Glomerular visceral epithelial cell (primary cell): ENCODE measurements around the gene ABHD12.

ENCODE experiments used
- DNase-seq: peaks from one replicate; pipeline ENCODE4 v3.0.0-alpha.2; 2016; ENCODE audit errors: extremely low spot score

ABHD12 gene

GRCh38 chr20:25258828-25259227 is 131.8 kb downstream of the ABHD12 start:
- no peak for DNase-seq

DNA sequence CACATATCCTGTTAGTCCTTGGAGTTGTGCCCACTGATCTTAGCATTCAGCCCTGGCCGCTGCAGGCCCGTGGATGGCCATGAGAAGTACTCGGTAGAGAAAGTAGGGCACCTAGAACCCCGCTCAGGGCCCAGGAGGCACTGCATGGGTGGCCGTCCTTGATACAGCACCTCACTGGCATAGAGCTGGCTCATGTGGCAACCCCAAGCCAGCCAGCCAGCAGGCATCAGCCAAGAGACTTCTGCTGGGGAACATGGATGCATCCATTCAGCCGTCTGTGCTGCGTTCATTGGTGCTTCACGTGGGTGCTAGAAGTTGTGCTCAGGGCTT is 132.2 kb downstream of the ABHD12 start:
- no peak for DNase-seq

- DNase-seq = no peak
These were observed 132.7 kb downstream of the ABHD12 start for GRCh38 chr20:25257756-25258475.

GRCh38 chr20:25257130-25257529 is 133.5 kb downstream of the ABHD12 start:
- DNase-seq = no peak

DNA sequence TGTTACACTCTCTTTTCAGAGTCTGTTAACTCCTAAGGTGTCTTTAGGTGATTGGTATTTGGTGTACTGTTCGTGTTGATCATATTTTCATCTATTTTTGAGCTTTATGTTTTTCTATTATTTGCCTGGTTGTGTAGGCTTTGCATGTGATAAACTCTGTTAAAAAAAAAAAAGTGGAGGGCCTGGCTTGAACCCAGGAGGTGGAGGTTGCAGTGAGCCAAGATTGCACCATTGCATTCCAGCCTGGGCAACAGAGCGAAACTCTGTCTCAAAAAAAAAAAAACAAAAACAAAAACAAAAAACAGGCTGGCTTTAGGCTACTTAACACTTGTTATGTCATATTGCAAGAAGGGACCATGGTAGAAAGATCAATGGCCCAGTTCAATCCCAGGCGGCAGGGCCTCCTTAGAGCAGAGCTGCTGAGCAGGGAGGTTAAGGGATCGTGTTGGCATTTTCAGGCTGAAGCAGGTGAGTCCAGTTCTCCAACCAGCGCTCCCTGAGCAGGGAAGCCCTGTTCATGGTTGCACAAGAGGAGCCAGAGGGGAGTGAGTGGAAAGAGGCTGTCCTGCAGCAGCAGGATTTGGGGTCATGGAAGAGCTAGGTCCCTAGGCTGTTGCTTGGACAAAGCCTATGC is 134.3 kb downstream of the ABHD12 start:
- DNase-seq = no peak

DNA sequence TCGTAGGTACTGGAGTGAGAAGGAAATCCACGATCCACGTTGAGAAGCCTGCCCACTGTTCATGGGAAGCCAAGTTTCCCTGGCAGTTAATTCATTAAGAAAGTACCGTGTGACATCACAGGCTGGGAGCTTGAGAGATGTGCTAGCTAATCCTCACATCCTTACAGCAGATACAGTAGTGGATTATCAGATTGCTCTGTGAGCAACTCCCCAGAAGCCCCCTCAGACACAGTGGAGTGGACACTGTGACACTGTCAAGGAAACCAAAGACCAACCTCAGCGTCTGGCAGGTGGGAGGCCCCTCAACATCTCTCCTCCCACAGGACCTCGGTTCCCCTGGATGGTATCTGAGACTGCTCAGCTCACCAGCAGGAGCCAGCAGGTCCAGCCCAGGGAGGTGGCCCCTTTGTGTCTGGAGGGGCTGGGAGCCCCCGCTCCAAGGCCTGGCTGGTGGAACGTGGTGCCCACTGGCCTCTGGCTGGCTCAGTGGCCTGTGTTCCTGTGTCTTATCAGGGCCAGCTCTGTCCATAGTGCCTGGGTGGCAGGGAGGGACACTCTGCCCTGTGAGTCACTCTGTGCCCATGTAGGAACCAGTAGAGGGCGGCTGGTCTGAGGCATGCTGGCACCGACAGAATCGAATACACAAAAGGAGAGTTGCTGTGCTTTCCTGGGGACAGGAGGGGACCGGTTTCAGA is 135.5 kb downstream of the ABHD12 start:
- DNase-seq = peak; percentile 28

- DNase-seq = no peak
These were observed 136.1 kb downstream of the ABHD12 start for GRCh38 chr20:25254571-25254970.

GRCh38 chr20:25253606-25254275 is 136.9 kb downstream of the ABHD12 start:
- peak; percentile 65 for DNase-seq

DNA sequence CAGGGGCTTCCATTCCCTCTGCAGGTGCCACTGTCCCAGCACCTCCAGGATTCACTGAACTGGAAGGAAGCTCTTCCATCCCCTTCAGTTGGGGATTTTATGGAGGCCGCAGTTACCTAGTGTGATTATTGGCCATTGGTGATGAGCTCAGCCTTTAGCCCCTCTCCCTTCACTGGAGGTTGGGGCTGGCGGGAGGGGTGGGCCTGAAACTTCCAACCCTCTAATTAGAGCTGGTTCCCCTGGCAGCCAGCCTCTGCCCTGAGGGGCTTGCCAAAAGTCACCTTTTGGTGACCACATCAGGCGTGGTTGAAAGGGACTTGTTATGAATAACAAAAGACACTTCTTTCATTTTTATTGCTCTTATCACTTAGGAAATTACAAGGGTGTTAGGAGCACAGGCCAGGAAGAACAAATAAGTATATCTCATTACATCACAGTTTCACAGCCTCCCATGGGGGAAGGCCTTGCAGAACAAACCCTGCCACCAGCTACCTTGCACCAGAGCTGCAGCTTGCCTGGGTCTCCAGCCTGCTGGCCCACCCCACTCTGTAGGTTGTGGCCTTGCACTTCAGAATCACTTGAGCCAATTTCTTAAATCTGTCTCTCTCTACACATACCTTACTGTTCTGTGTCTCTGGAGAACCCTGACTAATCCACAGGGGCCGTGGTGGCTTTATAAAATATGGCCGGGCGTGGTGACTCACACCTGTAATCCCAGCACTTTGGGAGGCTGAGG is 137.8 kb downstream of the ABHD12 start:
- DNase-seq = no peak

DNA sequence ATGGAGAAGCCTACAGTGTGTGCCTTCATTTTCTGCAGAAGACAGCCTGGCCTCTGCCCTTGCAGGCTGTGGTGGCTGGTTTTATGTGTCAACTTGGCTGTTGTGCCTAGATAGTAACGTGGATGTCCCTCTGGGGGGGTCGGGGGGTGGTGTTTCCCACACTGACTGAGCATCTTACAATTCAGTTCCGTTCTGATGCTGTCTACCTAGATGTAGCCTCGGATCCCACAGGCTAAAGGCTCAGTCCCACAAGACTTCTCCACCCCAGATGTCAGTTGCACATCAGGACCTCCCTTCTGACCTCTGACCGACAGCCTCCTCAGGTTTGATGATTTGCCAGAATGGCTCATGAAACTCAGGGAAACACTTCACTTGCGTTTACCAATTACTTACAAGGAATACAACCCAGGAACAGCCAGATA is 138.4 kb downstream of the ABHD12 start:
- DNase-seq = no peak

DNA sequence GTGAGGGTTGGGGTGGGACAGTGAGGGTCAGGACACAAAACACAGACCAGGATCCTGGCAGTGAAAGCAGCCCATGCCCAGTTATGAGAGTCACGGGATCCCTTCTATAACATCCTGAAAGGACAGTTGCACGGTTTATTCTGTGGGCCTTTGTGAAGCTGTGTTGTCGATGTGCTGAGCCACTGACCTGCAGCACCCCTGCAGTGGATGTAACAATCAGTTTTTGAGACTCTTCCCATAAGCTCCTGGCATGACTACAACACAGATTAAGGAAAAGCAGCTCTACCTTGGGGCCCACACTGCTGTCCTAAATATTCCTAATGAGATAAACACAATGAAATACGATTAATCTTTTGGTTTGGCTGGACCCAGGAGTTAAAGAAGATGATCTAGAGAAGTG is 139.1 kb downstream of the ABHD12 start:
- no peak for DNase-seq

- DNase-seq = no peak
These were observed 139.6 kb downstream of the ABHD12 start for GRCh38 chr20:25251019-25251418.

GRCh38 chr20:25250508-25250907 is 140.1 kb downstream of the ABHD12 start:
- DNase-seq = no peak
